Esophagus squamous epithelium (tissue), 4 donors: Measurements from ENCODE around the gene MAPRE3.

Experiments used
- POLR2A ChIP-seq, 4 donors: fragments of 450-650 bp; IDR thresholded peaks; one replicate each; pipeline ENCODE4 v1.6.1; 2017; ENCODE audit warnings: antibody characterized with exemption in 4 of 4, mild to moderate bottlenecking in 4 of 4, moderate library complexity in 3 of 4
- TF ChIP-seq, protein P1 (sequence below), 6 experiments: fragments of 450-650 bp in 4 of 6; fragments of 200-600 bp in 2 of 6; sonication (generic) in 2 of 6; IDR thresholded peaks; one replicate each; pipeline ENCODE4 v1.5.1; 2016 to 2019; ENCODE audit warnings: antibody characterized with exemption in 6 of 6, mild to moderate bottlenecking in 4 of 6, moderate library complexity in 4 of 6

DNA sequence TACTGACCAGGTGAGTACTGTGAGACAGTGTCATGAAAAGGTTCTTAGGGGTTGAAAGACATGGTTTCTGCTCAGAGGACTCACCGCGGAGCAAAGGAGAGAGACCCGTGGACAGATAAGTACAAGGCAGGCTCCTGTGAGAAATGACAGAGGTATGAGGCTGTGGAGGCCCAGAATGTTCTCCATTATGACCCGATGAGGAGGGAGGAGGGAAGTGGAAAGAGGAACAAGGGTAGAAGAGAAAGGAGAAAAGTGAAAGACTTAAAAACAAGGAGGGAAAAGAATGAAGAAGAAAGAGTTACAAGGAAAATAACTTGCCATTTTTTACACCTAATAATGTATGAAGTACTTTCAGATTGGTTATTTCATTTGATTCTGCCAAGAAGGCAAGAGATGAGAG, 29.8 kb downstream of the MAPRE3 start:
- TF ChIP-seq POLR2A (IDR thresholded peaks at IDR 0.05) = no peak
- TF ChIP-seq, protein P1, sequence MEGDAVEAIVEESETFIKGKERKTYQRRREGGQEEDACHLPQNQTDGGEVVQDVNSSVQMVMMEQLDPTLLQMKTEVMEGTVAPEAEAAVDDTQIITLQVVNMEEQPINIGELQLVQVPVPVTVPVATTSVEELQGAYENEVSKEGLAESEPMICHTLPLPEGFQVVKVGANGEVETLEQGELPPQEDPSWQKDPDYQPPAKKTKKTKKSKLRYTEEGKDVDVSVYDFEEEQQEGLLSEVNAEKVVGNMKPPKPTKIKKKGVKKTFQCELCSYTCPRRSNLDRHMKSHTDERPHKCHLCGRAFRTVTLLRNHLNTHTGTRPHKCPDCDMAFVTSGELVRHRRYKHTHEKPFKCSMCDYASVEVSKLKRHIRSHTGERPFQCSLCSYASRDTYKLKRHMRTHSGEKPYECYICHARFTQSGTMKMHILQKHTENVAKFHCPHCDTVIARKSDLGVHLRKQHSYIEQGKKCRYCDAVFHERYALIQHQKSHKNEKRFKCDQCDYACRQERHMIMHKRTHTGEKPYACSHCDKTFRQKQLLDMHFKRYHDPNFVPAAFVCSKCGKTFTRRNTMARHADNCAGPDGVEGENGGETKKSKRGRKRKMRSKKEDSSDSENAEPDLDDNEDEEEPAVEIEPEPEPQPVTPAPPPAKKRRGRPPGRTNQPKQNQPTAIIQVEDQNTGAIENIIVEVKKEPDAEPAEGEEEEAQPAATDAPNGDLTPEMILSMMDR (IDR thresholded peaks at IDR 0.05) = no peak
